GM10266 (cell line): ENCODE measurements around the gene MAST1.
"Not testable (repeated sequence)": the region's sequence is repeated elsewhere in the genome, so short reads cannot be mapped to it uniquely, and the experiment has no call there.

Experiments used
- DNase-seq: peaks from one replicate; pipeline ENCODE4 v3.0.0; 2012; ENCODE audit errors: extremely low spot score
- TF ChIP-seq, protein P1 (sequence below): IDR thresholded peaks from 2 replicates; pipeline ENCODE4 v1.5.1; 2012; ENCODE audit warnings: mild to moderate bottlenecking, low read depth; ENCODE audit not compliant: control insufficient read depth, insufficient read depth; ENCODE audit errors: missing control alignments

MAST1 gene

GRCh38 chr19:12840091-12841079 is 2.1 kb downstream of the MAST1 start:
- peak; percentile 79 for DNase-seq

GRCh38 chr19:12841094-12841493 is 2.8 kb downstream of the MAST1 start:
- no peak for DNase-seq
- TF ChIP-seq, protein P1, sequence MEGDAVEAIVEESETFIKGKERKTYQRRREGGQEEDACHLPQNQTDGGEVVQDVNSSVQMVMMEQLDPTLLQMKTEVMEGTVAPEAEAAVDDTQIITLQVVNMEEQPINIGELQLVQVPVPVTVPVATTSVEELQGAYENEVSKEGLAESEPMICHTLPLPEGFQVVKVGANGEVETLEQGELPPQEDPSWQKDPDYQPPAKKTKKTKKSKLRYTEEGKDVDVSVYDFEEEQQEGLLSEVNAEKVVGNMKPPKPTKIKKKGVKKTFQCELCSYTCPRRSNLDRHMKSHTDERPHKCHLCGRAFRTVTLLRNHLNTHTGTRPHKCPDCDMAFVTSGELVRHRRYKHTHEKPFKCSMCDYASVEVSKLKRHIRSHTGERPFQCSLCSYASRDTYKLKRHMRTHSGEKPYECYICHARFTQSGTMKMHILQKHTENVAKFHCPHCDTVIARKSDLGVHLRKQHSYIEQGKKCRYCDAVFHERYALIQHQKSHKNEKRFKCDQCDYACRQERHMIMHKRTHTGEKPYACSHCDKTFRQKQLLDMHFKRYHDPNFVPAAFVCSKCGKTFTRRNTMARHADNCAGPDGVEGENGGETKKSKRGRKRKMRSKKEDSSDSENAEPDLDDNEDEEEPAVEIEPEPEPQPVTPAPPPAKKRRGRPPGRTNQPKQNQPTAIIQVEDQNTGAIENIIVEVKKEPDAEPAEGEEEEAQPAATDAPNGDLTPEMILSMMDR, result no peak

More at GRCh38 chr19:12840091-12841079, 2.1 kb downstream of the MAST1 start:
- TF ChIP-seq, protein P1, result no peak

DNA sequence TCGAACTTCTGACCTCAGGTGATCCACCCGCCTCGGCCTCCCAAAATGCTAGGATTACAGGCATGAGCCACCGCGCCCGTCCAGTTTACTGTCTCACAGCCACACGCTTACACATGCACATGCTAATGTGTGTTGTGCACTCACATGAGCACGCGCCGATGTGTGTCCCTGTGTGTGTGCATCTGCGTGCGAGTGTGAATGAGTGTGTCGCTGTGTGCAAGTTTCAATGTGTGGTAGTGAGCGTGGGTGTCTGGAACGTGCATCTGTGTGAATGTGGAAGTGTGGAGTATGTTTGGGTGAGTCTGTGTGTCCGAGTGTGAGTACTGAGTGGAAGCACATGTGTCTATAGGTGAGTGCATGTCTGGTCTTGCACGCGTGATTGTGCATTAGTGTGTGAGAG is 4.2 kb downstream of the MAST1 start:
- TF ChIP-seq, protein P1, result no peak
- no peak for DNase-seq

DNA sequence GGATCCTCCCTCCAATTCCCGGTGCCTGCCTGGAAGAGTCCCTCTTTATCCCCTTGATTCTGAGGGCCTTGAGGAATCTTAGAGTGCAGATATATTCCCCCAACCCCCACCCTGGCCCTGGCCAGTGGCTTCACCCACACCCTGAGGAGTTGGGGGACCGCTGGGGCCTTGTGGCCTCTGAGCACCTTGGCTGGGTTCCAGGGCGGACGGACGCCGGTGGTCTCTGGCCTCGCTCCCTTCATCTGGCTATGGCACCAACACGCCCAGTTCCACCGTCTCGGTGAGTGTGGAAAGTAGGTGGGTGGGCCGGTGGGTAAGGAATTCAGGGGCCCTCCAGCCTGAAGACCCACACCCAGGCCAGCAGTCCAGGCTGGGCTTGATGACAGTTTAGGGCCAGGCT is 5.0 kb downstream of the MAST1 start:
- TF ChIP-seq, protein P1, result no peak
- DNase-seq, result no peak

GRCh38 chr19:12843999-12844732 is 5.9 kb downstream of the MAST1 start:
- DNase-seq, result no peak
- TF ChIP-seq, protein P1, result no peak

GRCh38 chr19:12846613-12847012 is 8.3 kb downstream of the MAST1 start:
- DNase-seq, result not testable (repeated sequence)

DNA sequence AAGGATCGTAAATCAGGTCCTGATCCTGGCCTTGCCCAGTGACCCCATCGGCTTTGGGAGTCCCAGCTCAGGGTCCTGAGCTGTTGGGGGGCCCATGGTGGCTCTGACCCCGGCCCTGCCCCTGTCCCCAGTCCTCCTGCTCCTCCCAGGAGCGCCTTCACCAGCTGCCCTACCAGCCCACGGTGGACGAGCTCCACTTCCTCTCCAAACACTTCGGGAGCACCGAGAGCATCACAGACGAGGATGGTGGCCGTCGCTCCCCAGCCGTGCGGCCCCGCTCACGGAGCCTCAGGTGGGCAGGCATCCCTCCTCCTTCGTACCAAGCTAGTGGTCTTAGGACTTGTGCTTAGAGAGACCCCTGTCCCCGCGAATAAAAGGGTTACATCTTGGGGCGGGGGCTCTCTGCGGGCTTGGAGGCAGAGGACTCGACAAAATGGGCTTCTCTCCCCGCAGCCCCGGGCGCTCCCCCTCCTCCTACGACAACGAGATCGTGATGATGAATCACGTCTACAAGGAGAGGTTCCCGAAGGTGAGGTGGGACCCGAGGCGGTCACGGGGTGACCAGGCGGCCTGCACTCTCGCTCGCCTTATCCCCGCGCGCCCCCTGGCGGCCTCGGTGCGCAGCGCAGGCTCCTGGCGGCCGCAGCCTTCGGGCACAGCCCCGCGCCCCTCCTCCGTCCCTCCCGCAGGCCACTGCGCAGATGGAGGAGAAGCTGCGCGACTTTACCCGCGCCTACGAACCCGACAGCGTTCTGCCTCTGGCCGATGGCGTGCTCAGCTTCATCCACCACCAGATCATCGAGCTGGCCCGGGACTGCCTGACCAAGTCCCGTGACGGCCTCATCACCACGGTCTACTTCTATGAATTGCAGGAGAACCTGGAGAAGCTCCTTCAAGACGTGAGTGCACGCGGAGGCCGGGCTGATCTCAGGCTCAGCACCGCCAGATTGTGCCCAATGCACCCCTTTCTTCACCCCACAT is 9.1 kb downstream of the MAST1 start:
- TF ChIP-seq, protein P1, result peak; percentile 100
- DNase-seq, result peak; percentile 92
